HG03135 (cell line): ENCODE data around the gene C20orf96.
A peak's percentile ranks its signal among the peaks of the same experiment; 100 is the strongest.
"Not testable (repeated sequence)": the region's sequence is repeated elsewhere in the genome, so short reads cannot be mapped to it uniquely, and the experiment has no call there.

Experiments used
- ATAC-seq: cut with Tn5 transposase; IDR thresholded peaks from one replicate; pipeline ENCODE4 v1.9.1; 2021; ENCODE audit warnings: mild to moderate bottlenecking, moderate library complexity; ENCODE audit not compliant: unreplicated experiment

Gene C20orf96

GRCh38 chr20:290084-290831 is at the start of gene C20orf96:
Gene C20orf96, minus strand, starts transcription at chr20:290750. Its CDS starts 140 bp downstream, at chr20:290610.
- ATAC-seq: peak; percentile 77

DNA sequence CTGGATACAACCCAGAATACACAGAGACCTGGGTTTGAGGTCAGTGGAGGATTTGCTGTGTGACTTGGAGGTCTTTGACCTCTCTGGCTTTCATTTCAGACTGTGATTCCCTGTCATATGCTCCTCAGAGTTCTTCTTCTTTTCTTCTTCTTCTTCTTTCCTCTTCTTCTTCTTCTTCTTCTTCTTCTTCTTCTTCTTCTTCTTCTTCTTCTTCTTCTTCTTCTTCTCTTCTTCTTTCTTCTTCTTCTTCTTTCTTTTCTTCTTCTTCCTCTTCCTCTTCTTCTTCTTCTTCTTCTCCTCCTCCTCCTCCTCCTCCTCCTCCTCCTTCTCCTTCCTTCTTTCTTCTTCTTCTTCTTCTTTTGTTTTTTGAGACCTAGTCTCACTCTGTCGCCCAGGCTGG is 45.5 kb upstream of the C20orf96 start:
- not testable (repeated sequence) for ATAC-seq

DNA sequence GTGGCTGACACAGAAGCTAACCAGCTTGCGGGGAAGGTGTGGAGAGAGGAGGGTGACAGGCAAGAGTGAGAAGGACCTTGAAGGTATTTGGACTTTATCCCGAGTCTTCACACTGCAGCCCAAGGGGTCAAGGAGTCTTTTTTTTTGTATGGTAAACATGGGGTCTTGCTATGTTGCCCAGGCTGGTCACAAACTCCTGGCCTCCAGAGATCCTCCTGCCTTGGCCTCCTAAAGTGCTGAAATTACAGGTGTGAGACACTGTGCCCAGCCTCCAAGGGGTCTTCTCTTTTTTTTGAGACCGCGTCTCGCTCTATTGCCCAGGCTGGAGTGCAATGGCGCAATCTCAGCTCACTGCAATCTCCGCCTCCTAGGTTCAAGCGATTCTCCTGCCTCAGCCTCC is 44.0 kb upstream of the C20orf96 start:
- ATAC-seq: no peak

- no peak for ATAC-seq
Observed at GRCh38 chr20:330233-331149, 39.9 kb upstream of the C20orf96 start.

DNA sequence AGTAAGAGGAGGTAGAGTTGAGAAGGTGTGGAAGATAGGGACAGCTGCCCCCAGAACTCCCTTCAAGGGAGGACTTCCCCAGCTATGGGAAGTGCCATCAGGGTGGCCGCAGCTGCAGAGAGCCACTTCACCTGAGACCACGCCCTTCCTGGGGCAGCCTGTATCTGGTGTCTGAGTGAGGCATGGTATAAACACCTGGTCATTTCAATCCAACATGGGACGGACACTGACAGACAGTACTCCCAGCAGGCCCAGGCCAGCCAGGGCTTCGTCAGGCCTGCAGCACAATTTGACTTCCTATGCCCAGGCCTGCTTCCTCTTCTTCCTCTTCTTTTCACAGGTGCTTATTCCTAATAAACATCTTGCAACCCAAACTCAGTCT is 39.3 kb upstream of the C20orf96 start:
- ATAC-seq: no peak

DNA sequence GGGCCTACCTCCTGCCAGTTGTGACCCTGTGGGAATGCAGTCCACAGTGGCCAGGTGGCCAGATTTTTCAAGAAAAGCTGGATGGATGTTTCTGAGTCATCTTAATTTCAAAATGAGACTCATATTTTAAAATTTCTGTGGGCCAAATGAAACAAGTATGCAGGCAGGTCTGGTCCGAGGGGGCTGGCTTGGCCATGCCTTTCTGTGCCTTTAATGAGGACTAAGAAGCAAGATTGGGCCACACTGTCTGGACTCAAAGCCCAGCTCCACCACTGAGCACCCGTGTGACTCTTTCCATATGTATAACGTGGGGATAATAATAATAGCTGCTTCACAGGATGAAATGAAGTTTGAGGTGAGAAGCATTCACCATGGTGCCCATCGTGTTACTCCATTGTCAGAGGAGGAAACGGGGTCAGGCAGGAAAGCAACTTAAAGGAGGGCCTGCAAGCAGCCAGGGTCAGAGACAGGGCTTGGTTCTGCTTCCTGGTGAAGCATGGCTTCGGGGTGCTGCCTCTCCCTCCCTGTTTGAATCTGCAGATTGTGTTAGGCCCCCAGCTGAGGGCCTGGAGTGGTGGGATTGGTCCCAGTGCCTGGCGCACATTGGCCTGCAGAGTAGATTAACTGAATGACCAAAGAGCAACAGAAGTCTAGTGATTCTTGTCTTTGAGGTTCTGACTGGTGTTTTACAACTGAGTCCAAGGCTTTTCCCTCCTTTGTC is 38.6 kb upstream of the C20orf96 start:
- no peak for ATAC-seq

DNA sequence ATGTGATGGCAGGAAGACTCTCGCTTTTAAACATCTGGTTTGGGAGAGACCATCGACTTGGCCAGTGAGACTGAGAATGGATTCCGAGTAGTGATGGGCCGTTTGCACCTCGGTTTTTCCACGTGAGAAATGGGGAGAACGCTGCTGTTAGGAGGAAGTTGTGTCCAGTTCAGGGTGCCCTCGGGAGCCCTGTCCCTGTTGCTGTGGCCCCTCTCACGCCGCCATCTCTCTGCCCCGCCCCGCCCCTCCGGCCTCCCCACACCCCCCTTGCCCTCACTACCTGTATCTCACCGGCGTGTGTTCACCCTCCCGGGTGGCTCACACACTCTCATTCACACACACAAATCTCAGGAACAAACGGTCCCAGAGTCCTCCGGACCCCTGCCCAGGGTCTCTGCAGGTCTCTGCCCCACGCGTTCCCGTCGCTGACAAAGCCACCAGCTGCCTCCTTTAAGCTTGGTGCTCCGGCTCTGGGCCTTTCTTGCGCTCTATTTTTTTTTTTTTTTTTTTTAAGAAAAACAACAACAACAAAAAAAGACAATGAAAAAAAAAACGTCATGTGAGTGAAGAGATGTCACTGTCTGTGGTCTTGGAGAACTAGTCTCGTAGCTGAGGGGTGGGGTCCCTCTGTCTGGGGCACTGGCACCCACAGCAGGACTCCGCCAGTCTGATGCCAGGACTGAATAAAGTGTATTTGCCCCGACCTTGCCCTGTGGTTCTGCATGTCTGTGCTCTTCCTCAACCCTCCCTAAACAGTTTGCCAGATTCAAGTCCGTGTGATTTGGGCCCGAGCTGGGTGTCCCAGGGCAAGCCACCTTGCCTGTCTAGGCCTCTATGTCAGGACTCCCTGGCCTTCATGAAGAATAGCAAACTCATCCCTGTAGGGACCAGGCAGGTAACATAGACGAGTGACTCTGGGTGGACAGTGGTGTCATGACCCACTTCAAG is 37.8 kb upstream of the C20orf96 start:
- no peak for ATAC-seq

DNA sequence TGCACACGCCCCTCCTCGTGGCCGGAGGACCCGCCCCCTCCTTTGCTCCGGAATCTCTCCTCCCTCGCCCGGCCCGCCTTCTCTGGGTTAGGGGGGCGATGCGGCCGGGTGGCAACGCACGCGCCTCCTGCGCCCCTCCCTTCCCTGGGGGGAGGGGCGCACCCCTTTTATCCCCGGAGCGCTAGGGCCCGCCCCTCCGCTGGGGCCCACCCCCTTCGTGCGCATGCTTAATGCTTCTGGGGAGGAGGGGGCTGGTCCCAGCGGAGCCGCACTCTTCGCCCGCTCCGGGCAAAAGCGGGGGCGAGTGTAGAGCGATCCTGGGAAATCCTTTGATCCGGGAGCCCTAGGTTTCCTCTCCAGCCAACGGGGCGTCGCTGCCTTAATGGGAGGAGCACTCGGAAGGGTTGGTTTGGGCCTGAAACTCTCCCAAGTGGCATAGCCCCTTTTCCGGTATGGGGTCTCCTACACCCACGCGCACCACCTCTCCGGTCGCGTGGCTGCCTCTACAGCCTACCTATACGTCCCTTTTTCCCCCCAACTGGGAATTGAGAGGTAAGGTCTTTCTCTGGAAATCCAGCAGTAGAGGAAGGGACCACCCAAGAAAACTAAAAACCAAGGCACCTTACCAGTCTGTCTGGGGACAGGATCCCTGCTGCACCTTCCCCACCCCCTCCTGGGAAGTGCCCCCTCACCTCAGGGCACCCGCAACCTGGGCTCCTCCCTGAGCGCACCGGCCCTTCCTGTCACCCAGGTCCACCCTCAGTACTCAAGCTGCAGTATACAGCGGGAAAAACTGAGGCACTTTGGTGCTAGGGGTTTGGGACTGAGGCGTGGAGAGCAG is 36.9 kb upstream of the C20orf96 start:
- ATAC-seq: no peak

- ATAC-seq: no peak
Observed at GRCh38 chr20:326645-327185, 36.2 kb upstream of the C20orf96 start.

DNA sequence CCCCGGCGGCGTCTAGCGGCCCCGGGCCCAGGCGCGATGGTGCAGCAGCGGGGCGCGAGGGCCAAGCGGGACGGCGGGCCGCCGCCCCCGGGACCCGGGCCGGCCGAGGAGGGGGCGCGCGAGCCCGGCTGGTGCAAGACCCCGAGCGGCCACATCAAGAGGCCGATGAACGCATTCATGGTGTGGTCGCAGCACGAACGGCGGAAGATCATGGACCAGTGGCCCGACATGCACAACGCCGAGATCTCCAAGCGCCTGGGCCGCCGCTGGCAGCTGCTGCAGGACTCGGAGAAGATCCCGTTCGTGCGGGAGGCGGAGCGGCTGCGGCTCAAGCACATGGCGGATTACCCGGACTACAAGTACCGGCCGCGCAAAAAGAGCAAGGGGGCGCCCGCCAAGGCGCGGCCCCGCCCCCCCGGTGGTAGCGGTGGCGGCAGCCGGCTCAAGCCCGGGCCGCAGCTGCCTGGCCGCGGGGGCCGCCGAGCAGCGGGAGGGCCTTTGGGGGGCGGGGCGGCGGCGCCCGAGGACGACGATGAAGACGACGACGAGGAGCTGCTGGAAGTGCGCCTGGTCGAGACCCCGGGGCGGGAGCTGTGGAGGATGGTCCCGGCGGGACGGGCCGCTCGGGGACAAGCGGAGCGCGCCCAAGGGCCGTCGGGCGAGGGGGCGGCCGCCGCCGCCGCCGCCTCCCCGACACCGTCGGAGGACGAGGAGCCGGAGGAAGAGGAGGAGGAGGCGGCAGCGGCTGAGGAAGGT is 35.5 kb upstream of the C20orf96 start:
- no peak for ATAC-seq

DNA sequence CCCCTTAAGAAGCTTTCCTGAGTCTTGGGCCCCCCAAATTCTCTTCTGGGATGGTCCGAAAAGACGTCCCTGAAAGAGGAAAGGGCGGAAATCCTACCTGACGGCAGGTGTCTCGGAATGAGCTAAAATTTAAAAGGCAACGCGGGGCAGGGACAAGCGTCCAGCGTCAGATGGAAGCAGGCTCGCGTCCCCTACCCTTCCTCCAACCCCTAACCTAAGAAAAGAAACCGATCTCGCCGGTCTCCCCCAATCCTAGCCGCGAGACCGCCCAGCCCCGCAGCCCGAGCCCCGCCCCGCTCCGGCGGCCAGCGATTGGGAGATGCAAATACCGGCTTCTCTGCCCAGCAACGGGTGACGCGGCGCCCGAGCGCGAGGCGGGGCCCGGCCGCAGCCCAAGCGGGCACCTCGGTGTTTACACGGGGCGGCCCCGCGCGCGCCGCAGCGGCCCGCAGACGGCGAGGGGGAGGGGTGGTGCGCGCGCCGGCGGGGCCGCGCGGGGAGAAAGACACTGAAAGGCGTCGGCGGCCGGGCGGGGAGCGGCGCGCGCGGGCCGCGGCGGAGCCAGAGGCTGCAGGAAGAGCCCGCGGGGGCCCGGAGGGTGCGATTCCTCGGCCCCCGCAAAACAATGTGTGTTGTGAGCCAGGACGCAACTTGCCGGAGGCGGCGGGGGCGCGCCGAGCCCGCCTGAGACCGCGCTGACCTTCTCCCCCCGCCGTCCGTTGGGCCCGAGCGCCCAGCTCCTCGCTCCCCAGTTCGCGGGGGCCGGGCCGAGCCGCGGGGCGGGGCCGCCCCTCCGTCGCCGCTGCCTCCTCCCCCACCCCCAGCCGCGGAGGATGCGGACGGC is 34.7 kb upstream of the C20orf96 start, which contains the start of gene SOX12:
Gene SOX12, plus strand, starts transcription at position 508 of the 844 bp plus-strand sequence. CDS start 373 bp downstream, outside the sequence.
- ATAC-seq: peak; percentile 77

DNA sequence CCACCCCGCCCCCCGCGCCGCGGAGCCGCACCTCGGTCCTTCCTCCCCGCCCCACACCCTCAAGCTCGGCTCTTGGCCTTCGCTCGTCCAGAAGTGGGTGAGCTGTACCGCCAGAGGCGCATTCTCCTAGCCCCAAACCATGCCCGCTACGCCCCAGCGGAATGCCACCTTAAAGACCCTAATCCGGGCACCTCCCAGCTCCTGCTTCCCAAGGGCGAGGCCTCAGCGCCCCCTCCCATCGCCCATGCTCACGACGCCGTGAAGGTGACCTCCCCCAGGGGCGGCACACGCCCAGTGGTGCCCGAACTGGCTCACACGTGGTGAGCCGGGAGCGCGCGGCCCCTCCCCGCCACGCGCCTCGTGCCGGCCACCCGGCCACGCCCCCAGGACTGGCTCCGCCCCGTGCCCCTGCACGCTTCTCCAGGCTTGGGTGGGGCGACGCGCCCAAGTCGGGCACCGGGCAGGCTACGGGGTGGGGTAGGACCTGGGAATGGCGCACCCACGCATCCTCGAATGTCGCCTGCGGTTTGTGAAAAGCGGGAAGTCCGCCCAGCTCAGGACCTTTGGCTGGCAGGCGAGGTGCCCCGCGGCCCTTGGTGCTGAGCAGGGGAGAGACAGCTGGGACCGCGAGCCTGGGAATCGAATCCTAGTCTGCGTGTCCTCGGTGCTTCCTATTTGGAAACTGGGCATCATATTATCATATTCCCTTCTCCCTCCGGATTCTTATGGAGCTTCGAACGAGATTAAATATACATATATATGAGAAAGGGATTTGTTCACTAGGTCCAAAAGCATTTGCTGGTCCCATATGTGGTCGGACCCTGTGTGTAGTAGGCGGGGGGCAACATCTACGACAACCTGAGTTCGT is 33.9 kb upstream of the C20orf96 start:
- peak; percentile 44 for ATAC-seq

DNA sequence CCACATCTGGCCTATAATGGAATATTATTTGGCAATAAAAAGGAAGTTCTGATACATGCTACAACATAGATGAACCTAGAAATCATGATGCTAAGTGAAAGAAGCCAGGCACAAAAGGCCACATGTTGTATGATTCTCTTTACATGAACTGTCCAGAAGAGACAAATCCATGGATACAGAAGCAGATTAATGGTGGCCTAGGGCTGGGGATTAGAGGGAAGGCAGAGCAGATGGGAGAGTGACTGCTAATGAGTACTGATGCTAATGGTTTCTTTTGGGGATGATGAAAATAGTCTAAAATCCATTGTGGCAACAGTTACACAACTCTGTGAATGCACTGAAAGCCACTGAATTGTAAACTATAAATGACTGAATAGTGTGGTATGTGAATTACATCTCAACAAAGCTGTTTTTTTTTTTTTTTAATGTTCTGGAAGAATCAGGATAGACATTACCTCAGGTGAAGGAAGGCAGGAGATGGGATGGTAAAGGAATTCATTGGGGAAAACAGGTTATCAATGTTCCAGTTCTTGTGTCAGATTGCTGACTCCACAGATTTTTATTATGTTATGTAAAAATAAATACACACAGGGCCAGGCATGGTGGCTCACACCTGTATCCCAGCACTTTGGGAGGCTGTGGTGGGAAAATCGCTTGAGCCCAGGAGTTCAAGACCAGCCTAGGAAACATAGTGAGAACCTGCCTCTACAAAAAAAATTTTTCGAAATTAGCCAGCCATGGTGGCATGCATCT is 25.9 kb upstream of the C20orf96 start:
- ATAC-seq: no peak

- no peak for ATAC-seq
Observed at GRCh38 chr20:313948-314347, 23.4 kb upstream of the C20orf96 start.

DNA sequence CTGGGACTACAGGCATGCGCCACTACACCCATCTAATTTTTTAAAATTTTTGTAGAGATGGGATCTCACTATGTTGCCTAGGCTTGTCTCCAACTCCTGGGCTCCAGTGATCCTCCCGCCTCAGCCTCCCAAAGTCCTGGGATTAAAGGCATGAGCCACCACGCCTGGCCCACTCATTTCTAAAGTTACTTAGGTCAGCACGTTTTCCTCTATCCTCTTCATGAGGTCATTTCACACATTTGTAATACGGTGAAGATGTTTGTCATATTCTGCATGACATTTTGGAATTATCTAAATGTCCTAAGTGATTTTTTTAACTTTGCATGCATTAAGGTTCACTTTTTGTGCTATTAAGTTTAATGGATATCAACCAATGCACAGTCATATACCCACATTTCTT is 22.9 kb upstream of the C20orf96 start:
- no peak for ATAC-seq

DNA sequence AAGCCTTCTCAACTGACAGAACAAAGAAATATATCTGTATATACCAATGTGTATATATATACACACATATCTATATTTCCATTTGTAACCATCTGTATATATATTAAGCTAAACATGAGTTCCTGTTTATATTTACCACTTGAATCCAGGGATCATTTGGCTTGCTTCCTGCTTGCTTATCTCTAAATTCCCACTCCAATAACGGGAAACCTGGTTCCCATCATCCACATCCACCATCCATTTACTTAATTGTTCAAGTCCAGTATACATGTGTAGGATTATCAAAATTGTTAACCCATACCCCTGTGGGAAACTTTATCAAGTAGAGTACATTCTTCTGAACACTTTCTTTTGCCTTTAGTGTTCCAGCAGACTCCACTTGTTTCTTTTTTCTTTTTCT is 22.3 kb upstream of the C20orf96 start:
- no peak for ATAC-seq
